ENCODE data around the gene HLA-B. TPM values are rescaled to one million over a fixed set of nuclear protein-coding genes. Genes with fewer than 3 reads are reported as not detected.

Gene HLA-B
- total RNA-seq, 1 experiment from 2014 or later: 68.6 TPM

- Histone ChIP-seq H3K18ac (ENCODE audit: insufficient read length, low read depth, low read length) (no peak overlapping the region), H2BK20ac (ENCODE audit: low read depth, low read length, poor library complexity, severe bottlenecking) (no peak overlapping the region), H3K4ac (ENCODE audit: low read depth, low read length) (no peak overlapping the region), H3K9ac (ENCODE audit: extremely low read depth, insufficient read length, low read length) (no peak overlapping the region), H2AFZ (ENCODE audit: low read length) (no peak overlapping the region), H3K4me2 (ENCODE audit: insufficient read depth, insufficient read length, low read length) (no peak overlapping the region), H3K27ac (ENCODE audit: insufficient read length, low read depth, low read length) (no peak overlapping the region), H3K4me1 (ENCODE audit: insufficient read depth, low read length) (no peaks in the 10 kb centered on the region), H2BK120ac (ENCODE audit: low read depth, low read length, poor library complexity, severe bottlenecking) (no peak overlapping the region), H3K56ac (ENCODE audit: insufficient read length, low read depth, low read length) (no peak overlapping the region), H3K9me3 (ENCODE audit: control insufficient read depth, low read depth, low read length) (no peaks in the 10 kb centered on the region), H2AK5ac (ENCODE audit: insufficient read length, low read length) (no peak overlapping the region), H3T11ph (ENCODE audit: low read length) (no peak overlapping the region), H4K91ac (ENCODE audit: insufficient read length, low read depth, low read length) (no peak overlapping the region), H3K23me2 (ENCODE audit: insufficient read length, low read depth, low read length, poor library complexity, severe bottlenecking) (no peaks in the 10 kb centered on the region), H2BK12ac (ENCODE audit: insufficient read length, low read depth, low read length) (no peak overlapping the region), H3K27me3 (ENCODE audit: insufficient read depth, low read length) (peaks cover 3% of the 10 kb centered on the region; the same call in 1 of the 2 replicates), H2BK5ac (ENCODE audit: insufficient read length, low read length) (no peak overlapping the region), H2BK15ac (ENCODE audit: low read depth, low read length) (no peak overlapping the region), H4K8ac (replicated peaks; ENCODE audit: insufficient read length, low read depth, low read length) (no peak overlapping the region), H4K20me1 (ENCODE audit: control insufficient read depth, insufficient read depth, insufficient read length) (no peaks in the 10 kb centered on the region), H3K14ac (ENCODE audit: insufficient read depth, low read length) (no peak overlapping the region), H3K79me1 (ENCODE audit: insufficient read depth, low read depth, low read length, poor library complexity, severe bottlenecking) (no peaks in the 10 kb centered on the region), H3K23ac (ENCODE audit: insufficient read length, low read depth, low read length) (no peak overlapping the region), H4K5ac (ENCODE audit: insufficient read length, low read depth, low read length) (no peak overlapping the region), H3K79me2 (ENCODE audit: insufficient read depth, low read length) (no peaks in the 10 kb centered on the region)
- peaks cover 73% of the 10 kb centered on the region for H3K27me3 Mint-ChIP-seq (ENCODE audit: low read depth)
- no peak for TF ChIP-seq CTCF (conservative IDR thresholded peaks at IDR 0.05)
- H3K4me3 Mint-ChIP-seq: no peak overlapping the region
- H3K9me3 Mint-ChIP-seq: no peaks in the 10 kb centered on the region
- H3K36me3 Mint-ChIP-seq (ENCODE audit: insufficient read depth in 1 of 3, low read depth in 3 of 3): peaks cover 6 to 18% (median 10%) of the 10 kb centered on the region in 3 experiments; a peak in 6 of 7 replicates
- H3K27ac Mint-ChIP-seq: no peak overlapping the region; a peak in 1 of 7 replicates
- WGBS (ENCODE audit: extremely low coverage, insufficient read length, low lambda C conversion rate): no CpG with 5 or more reads among the region's 8 CpGs
- peaks cover 6 to 9% of the 10 kb centered on the region in 2 experiments for H3K4me1 Mint-ChIP-seq
- no peak for DNase-seq
These were observed 5.3 kb downstream of the HLA-B start for GRCh38 chr6:31351401-31352309.
